ENCODE measurements around the gene ASCC1. TPM values are rescaled to one million over a fixed set of nuclear protein-coding genes. Genes with fewer than 3 reads are reported as not detected.

The ASCC1 gene
- polyA plus RNA-seq, 2 of the 4 experiments (the other 2 are of a cell fraction), result 56.5 to 82.3 TPM

GRCh38 chr10:72083790-72084459 lies 132.2 kb downstream of the ASCC1 start:
- H3K27ac ChIP-seq, result no peak overlapping the region
- no peaks in the 10 kb centered on the region for H3K9me3 ChIP-seq
- ATAC-seq (no peak), FAIRE-seq (no peak), DNase-seq (ENCODE audit: low read depth in 1 of 2, low spot score in 1 of 2) (no peak)
- CTCF ChIA-PET, result interaction anchor here (0.7 to 1.0 kb wide), 3 partner anchors 15 to 254 kb away, joined by 3 to 4 read pairs (median 4); no protein-coding TSS in a partner anchor
- POLR2A ChIA-PET, result no interaction called here
- TF ChIP-seq FOXS1 (CRISPR knock-in tag; IDR thresholded peaks at IDR 0.05) (no peak), E2F6 (IDR thresholded peaks at IDR 0.05; ENCODE audit: borderline replicate concordance, low read depth) (no peak), CBX8 (IDR thresholded peaks at IDR 0.05) (no peak)
- peaks cover 31% of the 10 kb centered on the region for H3K4me1 ChIP-seq
- no peak overlapping the region for H3K4me3 ChIP-seq
- 92% methylated on average over 16 of the region's 16 CpGs for WGBS (ENCODE audit: missing lambda C conversion rate)
- no peak overlapping the region for H3K4me2 ChIP-seq

DNA sequence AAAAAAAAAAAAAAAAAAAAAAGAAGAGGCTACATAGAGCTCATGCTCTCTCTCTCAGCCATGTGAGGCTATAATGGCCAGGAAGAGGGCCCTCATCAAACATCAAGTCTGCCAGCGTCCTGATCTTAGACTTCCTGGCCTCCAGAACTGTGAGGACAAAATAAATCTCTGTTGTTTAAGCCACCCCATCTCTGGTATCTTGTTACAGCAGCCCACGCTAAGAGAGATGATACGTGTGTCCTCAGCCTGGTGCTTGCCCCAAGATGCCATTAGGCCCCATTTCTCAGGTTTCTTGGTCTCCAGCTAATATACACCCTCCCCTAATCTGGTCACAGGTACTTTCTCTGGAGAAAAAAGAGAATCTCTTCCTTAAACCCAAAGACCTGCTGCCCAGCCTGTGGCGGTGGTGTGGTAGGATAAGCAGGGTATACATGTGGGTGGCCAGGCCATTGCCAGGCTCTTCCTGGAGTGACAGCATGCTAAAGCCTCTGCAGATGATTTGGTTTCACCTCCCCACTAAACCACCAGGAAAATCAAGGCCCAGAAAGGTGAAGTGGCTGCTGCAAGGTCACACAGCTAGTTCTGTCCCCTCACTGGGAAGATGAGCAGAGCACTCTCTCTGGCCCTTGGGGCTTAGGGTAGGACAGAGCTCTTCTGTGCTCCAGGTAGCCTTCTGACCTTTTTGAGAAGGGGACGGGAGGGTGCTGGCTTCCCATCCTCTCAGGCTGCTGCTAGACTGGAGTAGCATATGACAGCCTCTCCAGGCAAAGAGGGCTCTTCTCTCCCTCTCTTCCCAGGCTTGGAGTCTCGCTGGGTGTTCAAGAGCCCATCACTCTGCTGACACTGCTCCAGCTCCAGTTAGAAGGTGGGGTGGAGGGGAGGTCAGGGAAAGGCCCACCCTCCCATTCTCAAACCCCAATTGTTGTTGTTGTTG lies 133.0 kb downstream of the ASCC1 start:
- ChIA-PET POLR2A (no interaction called here), CTCF (interaction anchor here (0.6 to 1.4 kb wide), 4 partner anchors 16 to 243 kb away, joined by 3 to 4 read pairs (median 4); no protein-coding TSS in a partner anchor)
- no peaks in the 10 kb centered on the region for H3K9me3 ChIP-seq
- H3K4me2 ChIP-seq, result no peak overlapping the region
- ATAC-seq (no peak), FAIRE-seq (no peak), DNase-seq (ENCODE audit: low read depth in 1 of 2, low spot score in 1 of 2) (no peak)
- no peak overlapping the region for H3K4me3 ChIP-seq
- H3K4me1 ChIP-seq, result peaks cover 31% of the 10 kb centered on the region
- TF ChIP-seq ZC3H11A (IDR thresholded peaks at IDR 0.05), result no peak
- no peak for TF ChIP-seq BCL3 (IDR thresholded peaks at IDR 0.05)
- no peak for TF ChIP-seq KDM1A (IDR thresholded peaks at IDR 0.05; ENCODE audit: low read depth)
- no peak for TF ChIP-seq RNF2 (IDR thresholded peaks at IDR 0.05; ENCODE audit: borderline replicate concordance, low read depth)
- TF ChIP-seq, protein P1, sequence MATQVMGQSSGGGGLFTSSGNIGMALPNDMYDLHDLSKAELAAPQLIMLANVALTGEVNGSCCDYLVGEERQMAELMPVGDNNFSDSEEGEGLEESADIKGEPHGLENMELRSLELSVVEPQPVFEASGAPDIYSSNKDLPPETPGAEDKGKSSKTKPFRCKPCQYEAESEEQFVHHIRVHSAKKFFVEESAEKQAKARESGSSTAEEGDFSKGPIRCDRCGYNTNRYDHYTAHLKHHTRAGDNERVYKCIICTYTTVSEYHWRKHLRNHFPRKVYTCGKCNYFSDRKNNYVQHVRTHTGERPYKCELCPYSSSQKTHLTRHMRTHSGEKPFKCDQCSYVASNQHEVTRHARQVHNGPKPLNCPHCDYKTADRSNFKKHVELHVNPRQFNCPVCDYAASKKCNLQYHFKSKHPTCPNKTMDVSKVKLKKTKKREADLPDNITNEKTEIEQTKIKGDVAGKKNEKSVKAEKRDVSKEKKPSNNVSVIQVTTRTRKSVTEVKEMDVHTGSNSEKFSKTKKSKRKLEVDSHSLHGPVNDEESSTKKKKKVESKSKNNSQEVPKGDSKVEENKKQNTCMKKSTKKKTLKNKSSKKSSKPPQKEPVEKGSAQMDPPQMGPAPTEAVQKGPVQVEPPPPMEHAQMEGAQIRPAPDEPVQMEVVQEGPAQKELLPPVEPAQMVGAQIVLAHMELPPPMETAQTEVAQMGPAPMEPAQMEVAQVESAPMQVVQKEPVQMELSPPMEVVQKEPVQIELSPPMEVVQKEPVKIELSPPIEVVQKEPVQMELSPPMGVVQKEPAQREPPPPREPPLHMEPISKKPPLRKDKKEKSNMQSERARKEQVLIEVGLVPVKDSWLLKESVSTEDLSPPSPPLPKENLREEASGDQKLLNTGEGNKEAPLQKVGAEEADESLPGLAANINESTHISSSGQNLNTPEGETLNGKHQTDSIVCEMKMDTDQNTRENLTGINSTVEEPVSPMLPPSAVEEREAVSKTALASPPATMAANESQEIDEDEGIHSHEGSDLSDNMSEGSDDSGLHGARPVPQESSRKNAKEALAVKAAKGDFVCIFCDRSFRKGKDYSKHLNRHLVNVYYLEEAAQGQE (IDR thresholded peaks at IDR 0.05), result no peak
- no peak for TF ChIP-seq MAZ (IDR thresholded peaks at IDR 0.05; ENCODE audit: borderline replicate concordance, low read depth, low read length)
- no peak for TF ChIP-seq HOXA7 (CRISPR knock-in tag; IDR thresholded peaks at IDR 0.05)
- no peak for TF ChIP-seq RAD21 (conservative IDR thresholded peaks at IDR 0.05 in 1 of 2, IDR thresholded peaks at IDR 0.05 in 1 of 2)
- no peak for TF ChIP-seq CHD4 (IDR thresholded peaks at IDR 0.05; ENCODE audit: borderline replicate concordance)
- TF ChIP-seq ESRRA (IDR thresholded peaks at IDR 0.05; ENCODE audit: borderline replicate concordance, low read length), result no peak
- TF ChIP-seq, protein P2, sequence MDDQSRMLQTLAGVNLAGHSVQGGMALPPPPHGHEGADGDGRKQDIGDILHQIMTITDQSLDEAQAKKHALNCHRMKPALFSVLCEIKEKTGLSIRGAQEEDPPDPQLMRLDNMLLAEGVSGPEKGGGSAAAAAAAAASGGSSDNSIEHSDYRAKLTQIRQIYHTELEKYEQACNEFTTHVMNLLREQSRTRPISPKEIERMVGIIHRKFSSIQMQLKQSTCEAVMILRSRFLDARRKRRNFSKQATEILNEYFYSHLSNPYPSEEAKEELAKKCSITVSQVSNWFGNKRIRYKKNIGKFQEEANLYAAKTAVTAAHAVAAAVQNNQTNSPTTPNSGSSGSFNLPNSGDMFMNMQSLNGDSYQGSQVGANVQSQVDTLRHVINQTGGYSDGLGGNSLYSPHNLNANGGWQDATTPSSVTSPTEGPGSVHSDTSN (IDR thresholded peaks at IDR 0.05), result no peak
- TF ChIP-seq ATOH8 (CRISPR knock-in tag; IDR thresholded peaks at IDR 0.05; ENCODE audit: low read depth), result no peak
- 0 out of 6 replicates have a peak overlapping the region, but pooled peaks of 1 of the 2 experiments have one; percentile 23 for H3K27ac ChIP-seq
- 87% methylated on average over 6 of the region's 6 CpGs for WGBS (ENCODE audit: missing lambda C conversion rate)
